SU-DHL-6 (cell line): ENCODE data around the gene TOMT.

Source experiments
- H2AFZ ChIP-seq: fragments of 200-600 bp; sonication (generic); 2 replicates; pipeline ENCODE4 v1.6.1; 2014; ENCODE audit warnings: low read depth, mild to moderate bottlenecking, moderate library complexity, mixed read lengths, antibody characterized with exemption, low read length; ENCODE audit not compliant: severe bottlenecking
- H3F3A ChIP-seq: fragments of 200-600 bp; shearing (Covaris generic); 2 replicates; pipeline ENCODE4 v1.6.0; 2016; ENCODE audit warnings: antibody characterized with exemption, mild to moderate bottlenecking; ENCODE audit not compliant: insufficient read depth
- H3K27ac ChIP-seq: fragments of 200-600 bp; sonication (generic); 2 replicates; pipeline ENCODE4 v1.5.1; 2016; ENCODE audit warnings: low read depth, mild to moderate bottlenecking, low read length, moderate library complexity, mixed read lengths
- H3K27me3 ChIP-seq: fragments of 200-600 bp; sonication (generic), shearing (Covaris generic); 2 replicates; pipeline ENCODE4 v1.6.0; 2014; ENCODE audit warnings: mild to moderate bottlenecking, low read length
- H3K36me3 ChIP-seq: fragments of 200-600 bp; sonication (generic); 2 replicates; pipeline ENCODE4 v1.6.1; 2014; ENCODE audit warnings: mild to moderate bottlenecking, low read length, mixed read lengths
- H3K4me2 ChIP-seq: fragments of 300-600, 200-600 bp; shearing (Covaris generic), sonication (generic); 2 replicates; pipeline ENCODE4 v1.6.0; 2014; ENCODE audit warnings: low read length, low read depth, mild to moderate bottlenecking; ENCODE audit not compliant: poor library complexity, severe bottlenecking
- H3K4me3 ChIP-seq: fragments of 200-600 bp; sonication (generic); 2 replicates; pipeline ENCODE4 v1.5.1; 2014; ENCODE audit warnings: antibody characterized with exemption, low read length, mild to moderate bottlenecking, mixed read lengths; ENCODE audit not compliant: insufficient read depth, poor library complexity, severe bottlenecking
- H3K79me2 ChIP-seq: fragments of 200-600 bp; sonication (generic); 2 replicates; pipeline ENCODE4 v1.6.1; 2014; ENCODE audit warnings: mild to moderate bottlenecking, low read length, moderate library complexity; ENCODE audit not compliant: insufficient read depth
- H3K9ac ChIP-seq: fragments of 200-600 bp; sonication (generic); 2 replicates; pipeline ENCODE4 v1.7.0; 2014; ENCODE audit warnings: mild to moderate bottlenecking, low read length
- H3K9me2 ChIP-seq: fragments of 200-600 bp; sonication (generic); replicated peaks from 2 replicates; pipeline ENCODE4 v1.6.1; 2014; ENCODE audit warnings: low read length; ENCODE audit not compliant: insufficient read depth
- H3K9me3 ChIP-seq: fragments of 200-600 bp; sonication (generic); 2 replicates; pipeline ENCODE4 v1.6.1; 2014; ENCODE audit warnings: low read length, mixed read lengths; ENCODE audit not compliant: insufficient read depth
- H4K20me1 ChIP-seq: fragments of 200-600 bp; sonication (generic); 2 replicates; pipeline ENCODE4 v1.6.1; 2014; ENCODE audit warnings: low read depth, mild to moderate bottlenecking, antibody characterized with exemption, low read length, moderate library complexity, mixed read lengths
- CTCF ChIP-seq: fragments of 200-600 bp; sonication (generic); IDR thresholded peaks from one replicate; pipeline ENCODE4 v1.5.1; 2017; ENCODE audit warnings: antibody characterized with exemption, mild to moderate bottlenecking, low read length, moderate library complexity; ENCODE audit not compliant: insufficient read depth, poor library complexity, severe bottlenecking
- EZH2phosphoT487 ChIP-seq: fragments of 200-600 bp; sonication (generic), shearing (Covaris generic); conservative IDR thresholded peaks from 2 replicates; pipeline ENCODE4 v1.6.1; 2018; ENCODE audit warnings: mild to moderate bottlenecking, antibody characterized with exemption, low read length, moderate library complexity, mixed read lengths

TOMT gene

GRCh38 chr11:72098741-72099140 lies 7.0 kb upstream of the TOMT start:
- Histone ChIP-seq H3K36me3 (no peaks in the 10 kb centered on the region), H2AFZ (no peak overlapping the region), H3K9me2 (no peaks in the 10 kb centered on the region), H3K4me2 (no peak overlapping the region), H3K27ac (no peak overlapping the region), H3K27me3 (no peaks in the 10 kb centered on the region), H3K9ac (no peak overlapping the region), H3K79me2 (peaks cover 38% of the 10 kb centered on the region), H3K4me3 (no peak overlapping the region), H4K20me1 (no peaks in the 10 kb centered on the region), H3F3A (no peaks in the 10 kb centered on the region), H3K9me3 (no peaks in the 10 kb centered on the region)
- TF ChIP-seq EZH2phosphoT487: no peak
- TF ChIP-seq CTCF: no peak

GRCh38 chr11:72100009-72100408 lies 5.7 kb upstream of the TOMT start:
- H3K9me3 ChIP-seq: no peaks in the 10 kb centered on the region
- H3K9ac ChIP-seq: no peak overlapping the region
- no peak overlapping the region for H3K4me2 ChIP-seq
- H3K36me3 ChIP-seq: no peaks in the 10 kb centered on the region
- H3K4me3 ChIP-seq: no peak overlapping the region
- H3K79me2 ChIP-seq: peaks cover 38% of the 10 kb centered on the region
- no peak overlapping the region for H2AFZ ChIP-seq
- no peaks in the 10 kb centered on the region for H3K9me2 ChIP-seq
- no peaks in the 10 kb centered on the region for H3F3A ChIP-seq
- H4K20me1 ChIP-seq: no peaks in the 10 kb centered on the region
- TF ChIP-seq EZH2phosphoT487: no peak
- TF ChIP-seq CTCF: no peak
- H3K27me3 ChIP-seq: no peaks in the 10 kb centered on the region
- H3K27ac ChIP-seq: no peak overlapping the region

- H3K36me3 ChIP-seq: no peaks in the 10 kb centered on the region
- no peak overlapping the region for H3K4me2 ChIP-seq
Observed at GRCh38 chr11:72100462-72100861, 5.3 kb upstream of the TOMT start.

More at GRCh38 chr11:72100462-72100861, 5.3 kb upstream of the TOMT start:
- Histone ChIP-seq H3K4me3 (no peak overlapping the region), H3K9me2 (no peaks in the 10 kb centered on the region), H3K79me2 (peaks cover 38% of the 10 kb centered on the region), H3K9me3 (no peaks in the 10 kb centered on the region), H3K27me3 (no peaks in the 10 kb centered on the region), H4K20me1 (no peaks in the 10 kb centered on the region), H3K27ac (no peak overlapping the region), H3F3A (no peaks in the 10 kb centered on the region), H2AFZ (no peak overlapping the region), H3K9ac (no peak overlapping the region; the same call in 1 of the 2 replicates)
- TF ChIP-seq EZH2phosphoT487: no peak
- TF ChIP-seq CTCF: no peak
